Esophagus (tissue), 2 donors: ENCODE measurements around the gene CDCP1. TPM values are rescaled to one million over a fixed set of nuclear protein-coding genes. Genes with fewer than 3 reads are reported as not detected.

Experiments used
- H3K27ac ChIP-seq, 2 donors: one replicate each; pipeline ENCODE4 v1.5.1; 2013; ENCODE audit warnings: low read depth in 2 of 2, mild to moderate bottlenecking in 2 of 2, inconsistent platforms in 1 of 2, low read length in 1 of 2, moderate library complexity in 1 of 2
- H3K27me3 ChIP-seq, 2 donors: one replicate each; pipeline ENCODE4 v1.6.1; 2013; ENCODE audit warnings: low read length in 2 of 2, control low read depth in 1 of 2, mild to moderate bottlenecking in 1 of 2; ENCODE audit not compliant: insufficient read depth in 2 of 2, control insufficient read depth in 1 of 2
- H3K36me3 ChIP-seq, 2 donors: one replicate each; pipeline ENCODE4 v1.6.1; 2013; ENCODE audit warnings: low read length in 1 of 2; ENCODE audit not compliant: control insufficient read depth in 2 of 2, insufficient read depth in 2 of 2
- H3K4me1 ChIP-seq, 2 donors: one replicate each; pipeline ENCODE4 v1.6.1; 2013; ENCODE audit warnings: low read length in 1 of 2; ENCODE audit not compliant: control insufficient read depth in 2 of 2, insufficient read depth in 2 of 2
- H3K4me3 ChIP-seq, 2 donors: one replicate each; pipeline ENCODE4 v1.5.1; 2013; ENCODE audit warnings: low read length in 2 of 2, mild to moderate bottlenecking in 2 of 2, low read depth in 1 of 2, moderate library complexity in 1 of 2
- H3K9me3 ChIP-seq, 2 donors: one replicate each; pipeline ENCODE4 v1.6.1; 2013; ENCODE audit warnings: mild to moderate bottlenecking in 2 of 2, low read depth in 1 of 2, low read length in 1 of 2, moderate library complexity in 1 of 2; ENCODE audit not compliant: control insufficient read depth in 2 of 2, insufficient read depth in 1 of 2
- WGBS, 2 donors: extraction: QIAGEN DNeasy Blood & Tissue Kit; methylation state at CpG; one replicate each; pipeline ENCODE4 v1.1.7; 2013; 5-methylcytosine and 5-hydroxymethylcytosine counted together
- polyA plus RNA-seq, 2 donors: library from polyadenylated mRNA; stranded (reverse); fragments of 200-250 nt; gene quantifications; one replicate each; pipeline ENCODE4 v1.2.3, GENCODE V29; 2013
- donor health status: healthy with polysubstance abuse.
- donor health status: Bipolar disorder and iron deficiency.

CDCP1 gene
- polyA plus RNA-seq, 2 donors = 21.0 to 24.3 TPM

DNA sequence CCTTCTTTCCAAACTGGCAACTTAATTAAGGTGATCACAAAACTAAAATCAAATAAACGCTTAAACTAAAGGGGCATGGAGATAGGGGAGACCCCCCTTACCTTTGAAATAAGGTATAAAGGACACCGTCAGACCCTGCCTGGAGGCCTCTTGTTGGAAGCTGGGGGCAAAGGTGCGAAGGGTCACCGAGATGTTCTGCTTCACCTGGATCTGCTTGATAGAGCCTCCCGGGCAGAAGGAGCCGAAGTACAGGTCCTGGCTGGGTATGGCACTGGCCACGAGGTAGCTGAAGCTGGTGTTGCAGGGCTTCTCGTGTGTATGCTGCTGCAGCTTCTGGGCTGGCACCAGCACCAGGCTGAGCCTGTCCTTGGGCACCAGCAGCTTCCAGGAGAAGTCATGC lies 53.0 kb downstream of the CDCP1 start:
- peak overlapping the region; percentile 17 to 52 for H3K27ac ChIP-seq
- H3K4me3 ChIP-seq = no peak overlapping the region
- WGBS, 2 donors = 70 to 76% methylated on average over 8 of the region's 8 CpGs
- peaks cover 0 to 7% of the 10 kb centered on the region in 2 donors for H3K9me3 ChIP-seq
- H3K27me3 ChIP-seq = no peaks in the 10 kb centered on the region
- peaks cover 0 to 10% of the 10 kb centered on the region in 2 donors for H3K4me1 ChIP-seq
- H3K36me3 ChIP-seq = peaks cover 7 to 25% of the 10 kb centered on the region in 2 donors

DNA sequence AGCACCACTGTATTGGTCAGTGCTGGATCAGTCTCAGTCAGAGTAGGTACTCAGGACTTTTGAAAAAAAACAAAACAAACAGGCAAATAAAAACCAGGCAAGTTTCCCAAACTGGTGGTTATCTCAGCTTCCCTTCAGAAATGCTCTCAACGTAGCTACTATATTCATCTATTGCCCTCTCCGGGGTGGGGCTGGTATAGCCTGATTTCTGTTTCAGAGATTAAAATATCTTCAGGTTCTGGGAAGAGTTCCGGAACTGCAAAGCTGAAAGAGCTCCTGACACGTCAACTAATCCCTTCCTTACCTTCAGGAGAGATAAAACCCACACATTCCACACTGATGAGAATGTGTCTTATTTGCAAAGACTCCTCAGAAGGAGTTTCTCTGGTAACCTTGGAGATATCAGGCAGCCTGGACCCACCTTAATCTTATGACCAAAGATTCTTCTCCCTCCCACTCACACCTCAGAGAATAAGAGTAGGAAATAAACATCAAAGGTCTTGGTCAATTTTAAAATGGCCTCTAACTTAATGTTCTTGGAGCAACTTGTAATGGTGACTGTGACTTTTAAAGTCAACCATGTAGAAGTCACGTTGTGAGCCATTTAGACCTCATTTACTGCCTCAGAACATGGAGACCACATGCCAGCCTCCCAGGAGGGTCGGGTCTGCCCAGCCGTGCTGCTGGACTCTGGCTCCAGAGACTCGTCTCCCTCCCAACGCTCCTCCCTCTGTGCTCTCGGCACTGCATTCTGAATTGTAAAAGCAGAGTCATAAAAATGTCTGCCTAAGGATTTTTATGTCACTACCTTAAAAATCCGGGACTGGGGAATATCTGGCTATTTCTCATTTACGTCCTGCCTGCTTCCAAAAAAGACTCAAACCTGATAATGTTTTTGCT lies 53.8 kb downstream of the CDCP1 start:
- WGBS, 2 donors = 41 to 49% methylated on average over 12 of the region's 12 CpGs
- Histone ChIP-seq H3K36me3 (peaks cover 7 to 25% of the 10 kb centered on the region in 2 donors), H3K4me1 (peaks cover 0 to 10% of the 10 kb centered on the region in 2 donors), H3K4me3 (no peak overlapping the region), H3K9me3 (peaks cover 0 to 7% of the 10 kb centered on the region in 2 donors), H3K27me3 (no peaks in the 10 kb centered on the region), H3K27ac (peak overlapping the region; percentile 82 to 93)

DNA sequence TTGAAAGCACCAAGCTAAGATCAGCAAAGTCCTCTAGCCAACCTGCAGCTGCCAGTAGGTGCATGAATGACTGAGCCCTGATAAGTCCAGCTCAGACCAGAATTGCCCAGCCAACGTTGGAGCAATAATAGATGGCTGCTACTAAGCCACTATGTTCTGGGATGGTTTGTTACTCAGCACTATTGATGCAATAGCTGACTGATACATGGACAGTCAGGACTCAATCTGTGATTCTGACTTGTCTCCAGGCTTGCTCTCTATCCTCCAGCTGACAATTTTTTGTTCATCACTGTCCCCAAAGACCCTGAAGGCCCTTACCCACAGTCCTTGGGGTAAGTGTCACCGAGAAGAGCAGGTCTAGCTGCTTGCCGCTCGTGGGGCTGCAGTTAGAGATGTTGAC lies 55.3 kb downstream of the CDCP1 start:
- Histone ChIP-seq H3K27me3 (no peaks in the 10 kb centered on the region), H3K36me3 (peaks cover 7 to 35% of the 10 kb centered on the region in 2 donors), H3K9me3 (peaks cover 0 to 7% of the 10 kb centered on the region in 2 donors), H3K4me1 (peaks cover 0 to 10% of the 10 kb centered on the region in 2 donors), H3K27ac (no peak overlapping the region), H3K4me3 (no peak overlapping the region)
- WGBS, 2 donors = 82 to 87% methylated on average over 4 of the region's 4 CpGs

DNA sequence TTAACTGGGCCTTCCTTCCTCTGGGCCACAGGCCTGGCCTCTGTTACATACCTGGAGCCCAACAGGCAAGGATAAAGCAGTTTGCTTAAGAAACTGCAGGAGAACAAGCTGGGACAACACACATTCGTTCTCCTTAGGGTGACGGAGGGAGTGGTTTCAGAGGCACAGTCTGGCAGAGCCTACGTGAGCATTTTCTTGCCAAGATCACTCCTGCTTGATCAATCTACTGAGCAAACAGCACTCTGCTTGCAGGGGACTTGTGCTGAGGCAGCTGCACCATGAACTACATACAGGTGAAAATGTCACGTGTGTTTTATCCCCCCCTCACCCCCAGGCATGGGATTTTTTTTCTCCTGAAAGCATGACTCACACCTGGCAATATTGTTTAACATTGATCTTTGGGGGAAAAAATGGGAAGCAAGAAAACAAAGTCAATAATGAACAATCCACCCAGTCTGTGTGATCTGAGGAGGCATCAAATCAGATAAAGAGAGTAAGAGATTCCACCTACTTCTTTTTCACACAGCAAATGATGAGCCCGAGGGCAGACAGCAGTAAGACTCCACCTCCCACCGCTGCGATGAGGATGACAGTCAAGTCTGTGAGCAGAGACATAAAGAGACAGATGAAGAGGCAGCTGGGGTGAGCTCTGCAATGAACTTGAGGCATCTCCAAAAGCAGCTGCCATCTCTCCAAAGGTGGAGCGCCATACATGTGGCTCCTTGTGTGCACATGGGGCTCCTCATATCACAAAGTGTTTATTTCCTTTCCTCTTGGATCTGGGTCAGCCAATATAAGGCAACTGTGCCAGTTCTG lies 57.4 kb downstream of the CDCP1 start:
- Histone ChIP-seq H3K27me3 (no peaks in the 10 kb centered on the region), H3K4me3 (no peak overlapping the region), H3K27ac (peak overlapping the region; percentile 19 to 53), H3K9me3 (peaks cover 0 to 7% of the 10 kb centered on the region in 2 donors), H3K36me3 (peaks cover 11 to 36% of the 10 kb centered on the region in 2 donors), H3K4me1 (peaks cover 0 to 10% of the 10 kb centered on the region in 2 donors)
- WGBS, 2 donors = 42 to 49% methylated on average over 8 of the region's 8 CpGs

DNA sequence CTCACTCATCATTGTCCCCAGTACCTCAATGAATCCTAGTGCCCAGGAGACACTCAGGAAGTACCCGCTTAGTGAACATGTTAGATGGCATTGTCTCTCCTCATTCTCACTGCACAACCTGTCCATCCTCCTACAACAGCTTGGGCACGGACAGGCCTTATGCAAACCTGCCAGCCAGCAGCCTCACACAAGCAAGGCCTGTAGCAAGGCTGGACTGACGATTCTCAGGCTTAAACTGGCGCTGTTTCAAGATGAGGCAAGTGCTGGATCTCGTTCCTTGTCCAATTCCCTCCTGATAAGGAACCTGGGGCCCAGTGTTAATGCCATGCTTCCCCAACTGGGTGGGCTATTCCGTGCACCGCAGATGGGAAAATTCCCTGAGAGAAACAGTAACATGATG lies 59.0 kb downstream of the CDCP1 start:
- H3K36me3 ChIP-seq = peaks cover 11 to 33% of the 10 kb centered on the region in 2 donors
- peaks cover 0 to 3% of the 10 kb centered on the region in 2 donors for H3K4me1 ChIP-seq
- WGBS, 2 donors = 69 to 76% methylated on average over 7 of the region's 7 CpGs
- no peak overlapping the region for H3K4me3 ChIP-seq
- H3K27ac ChIP-seq = no peak overlapping the region
- peaks cover 0 to 7% of the 10 kb centered on the region in 2 donors for H3K9me3 ChIP-seq
- H3K27me3 ChIP-seq = no peaks in the 10 kb centered on the region

DNA sequence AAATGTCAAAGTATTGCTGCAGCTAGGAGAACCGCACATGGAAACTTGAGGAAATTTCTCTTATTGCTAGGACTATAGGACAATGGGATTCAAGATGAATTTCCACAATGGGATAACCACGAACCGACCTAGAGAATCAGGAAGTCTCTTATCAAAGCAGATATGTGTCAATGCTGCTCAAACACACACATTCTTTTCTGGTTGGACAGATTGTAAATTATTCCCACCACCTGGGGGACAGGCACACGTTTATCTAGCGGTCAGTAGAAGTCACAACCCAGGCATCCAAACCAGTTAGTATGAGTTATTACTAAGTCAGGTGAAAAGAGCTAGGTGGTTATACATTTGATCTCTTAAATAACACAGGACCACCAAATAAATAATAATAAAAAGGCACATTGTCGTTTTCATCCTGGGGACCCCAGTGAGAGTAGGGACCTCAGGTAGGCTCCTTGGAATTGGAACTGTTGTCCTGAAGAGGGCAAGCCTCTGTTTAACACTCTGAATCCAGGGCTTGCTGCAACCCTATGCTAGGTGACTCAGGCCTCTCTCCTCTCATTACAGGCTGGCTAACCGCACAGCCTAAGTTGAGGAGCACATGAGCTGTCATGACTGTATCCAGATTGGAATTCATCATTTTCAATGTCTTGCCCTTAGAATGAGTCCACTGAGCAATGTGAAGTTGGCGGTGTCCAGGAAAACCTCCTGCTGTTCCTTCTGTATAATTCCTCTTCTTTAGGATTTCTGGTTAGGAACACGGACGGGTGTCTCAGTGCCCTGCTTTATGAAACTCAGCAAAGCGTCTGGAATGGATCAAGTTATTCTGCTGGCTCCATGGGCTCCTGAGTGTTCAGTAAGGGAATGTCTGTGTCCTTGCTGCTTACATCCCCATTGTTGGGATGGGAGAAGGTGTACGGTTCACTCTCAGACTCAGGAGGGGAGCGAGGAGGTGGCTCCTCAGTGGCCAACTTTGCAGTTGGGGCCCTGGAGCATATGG lies 61.1 kb downstream of the CDCP1 start:
- Histone ChIP-seq H3K36me3 (peaks cover 7 to 22% of the 10 kb centered on the region in 2 donors), H3K4me3 (no peak overlapping the region), H3K27me3 (no peaks in the 10 kb centered on the region), H3K9me3 (no peaks in the 10 kb centered on the region), H3K27ac (no peak overlapping the region), H3K4me1 (peaks cover 0 to 2% of the 10 kb centered on the region in 2 donors)
- WGBS, 2 donors = 77 to 80% methylated on average over 13 of the region's 13 CpGs

DNA sequence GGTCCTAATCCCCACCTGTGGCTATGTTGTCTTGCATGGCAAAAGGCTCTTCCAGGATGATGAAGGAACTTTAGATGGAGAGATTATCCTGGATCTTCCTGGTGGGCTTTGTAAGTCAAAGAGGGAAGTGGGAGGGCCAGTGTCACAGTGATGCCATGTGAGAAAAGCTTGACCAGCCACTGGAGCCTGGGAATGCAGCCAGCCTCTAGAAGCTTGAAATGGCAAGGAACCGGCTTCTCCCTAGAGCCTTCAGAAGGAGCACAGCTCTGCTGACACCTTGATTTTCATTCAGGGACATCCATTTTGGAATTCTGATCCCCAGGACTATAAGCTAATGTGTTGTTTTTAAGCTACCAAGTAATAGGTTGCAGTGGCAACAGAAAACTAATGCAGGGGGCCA lies 61.8 kb downstream of the CDCP1 start:
- no peaks in the 10 kb centered on the region for H3K4me1 ChIP-seq
- no peaks in the 10 kb centered on the region for H3K27me3 ChIP-seq
- no peak overlapping the region for H3K27ac ChIP-seq
- no peak overlapping the region for H3K4me3 ChIP-seq
- peaks cover 7 to 20% of the 10 kb centered on the region in 2 donors for H3K36me3 ChIP-seq
- no peaks in the 10 kb centered on the region for H3K9me3 ChIP-seq
- WGBS, 2 donors = 71 to 75% methylated on average over 1 of the region's 1 CpG

DNA sequence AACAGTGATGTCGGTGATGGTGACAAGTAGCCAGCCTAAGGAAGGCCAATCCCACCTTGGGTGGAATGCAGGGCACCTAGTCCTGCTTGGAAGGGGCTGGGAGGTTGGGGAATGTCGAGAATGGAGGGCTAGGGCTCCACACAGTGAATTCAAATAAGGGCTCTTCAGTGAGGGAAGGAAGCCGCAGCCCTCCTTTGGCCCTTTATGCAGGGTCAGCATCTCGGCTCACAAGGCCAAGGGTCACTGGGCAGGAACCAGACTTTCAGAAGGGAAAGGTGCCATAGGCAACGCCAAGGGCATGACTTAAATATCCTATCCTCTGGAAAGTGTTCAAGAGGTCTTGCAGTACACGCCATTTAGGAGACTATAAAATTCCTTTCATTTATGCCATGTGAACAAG lies 63.2 kb downstream of the CDCP1 start:
- no peaks in the 10 kb centered on the region for H3K9me3 ChIP-seq
- peaks cover 7 to 18% of the 10 kb centered on the region in 2 donors for H3K36me3 ChIP-seq
- no peaks in the 10 kb centered on the region for H3K4me1 ChIP-seq
- no peak overlapping the region for H3K27ac ChIP-seq
- H3K27me3 ChIP-seq = no peaks in the 10 kb centered on the region
- no peak overlapping the region for H3K4me3 ChIP-seq
- WGBS, 2 donors = 66 to 68% methylated on average over 6 of the region's 6 CpGs

DNA sequence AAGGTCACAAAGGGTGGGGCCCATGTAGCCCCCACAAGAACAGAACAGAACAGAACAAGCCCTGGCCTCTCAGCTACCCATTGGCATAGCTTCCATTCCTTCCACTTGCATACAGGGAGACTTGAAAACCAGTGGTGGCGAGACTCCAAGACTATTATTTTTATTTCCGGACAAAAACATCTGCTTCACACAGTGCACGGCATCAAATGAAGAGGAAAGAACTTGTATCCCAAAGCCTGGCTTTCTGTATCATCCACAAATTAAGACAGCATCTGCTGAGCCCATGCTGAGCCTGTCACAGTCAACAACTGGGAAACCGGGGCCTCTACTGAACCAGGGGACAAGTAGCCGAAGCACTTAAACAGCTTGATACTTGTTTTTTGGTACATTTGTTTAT lies 64.0 kb downstream of the CDCP1 start:
- no peaks in the 10 kb centered on the region for H3K27me3 ChIP-seq
- H3K9me3 ChIP-seq = no peaks in the 10 kb centered on the region
- H3K4me1 ChIP-seq = no peaks in the 10 kb centered on the region
- no peak overlapping the region for H3K4me3 ChIP-seq
- peaks cover 7 to 16% of the 10 kb centered on the region in 2 donors for H3K36me3 ChIP-seq
- no peak overlapping the region for H3K27ac ChIP-seq
- 73 to 83% methylated on average over 5 of the region's 5 CpGs for WGBS, 2 donors
